ENCODE results near the gene PRTG. TPM values are rescaled to one million over a fixed set of nuclear protein-coding genes. Genes with fewer than 3 reads are reported as not detected.
"Not testable (repeated sequence)": the region's sequence is repeated elsewhere in the genome, so short reads cannot be mapped to it uniquely, and the experiment has no call there.

The PRTG gene
- total RNA-seq, 2 donors from 2014 or later = not detected

GRCh38 chr15:55707518-55707917 is 35.4 kb downstream of the PRTG start:
- peaks cover 5% of the 10 kb centered on the region for H3K4me1 Mint-ChIP-seq
- no peaks in the 10 kb centered on the region for H3K36me3 Mint-ChIP-seq (ENCODE audit: low read depth)
- no peaks in the 10 kb centered on the region for H3K9me3 ChIP-seq (ENCODE audit: control insufficient read depth, low read length, poor library complexity, severe bottlenecking)
- H3K27me3 Mint-ChIP-seq = peaks cover 29% of the 10 kb centered on the region
- H3K4me3 Mint-ChIP-seq = no peak overlapping the region
- no peak overlapping the region for H3K27ac Mint-ChIP-seq
- no peak for ATAC-seq
- DNase-seq = no peak

- H3K27me3 Mint-ChIP-seq = peaks cover 24% of the 10 kb centered on the region
- H3K9me3 ChIP-seq (ENCODE audit: control insufficient read depth, low read length, poor library complexity, severe bottlenecking) = no peaks in the 10 kb centered on the region
- DNase-seq (no peak), ATAC-seq (no peak)
- no peaks in the 10 kb centered on the region for H3K36me3 Mint-ChIP-seq (ENCODE audit: low read depth)
- no peak overlapping the region for H3K27ac Mint-ChIP-seq
- peaks cover 2% of the 10 kb centered on the region for H3K4me1 Mint-ChIP-seq
- H3K4me3 Mint-ChIP-seq = no peak overlapping the region
Observed at GRCh38 chr15:55703873-55704301, 39.1 kb downstream of the PRTG start.

GRCh38 chr15:55700876-55701275 is 42.1 kb downstream of the PRTG start:
- peaks cover 2% of the 10 kb centered on the region for H3K4me1 Mint-ChIP-seq
- no peak overlapping the region for H3K27ac Mint-ChIP-seq
- H3K36me3 Mint-ChIP-seq (ENCODE audit: low read depth) = peaks cover 3% of the 10 kb centered on the region
- DNase-seq (no peak), ATAC-seq (no peak)
- no peak overlapping the region for H3K4me3 Mint-ChIP-seq
- no peaks in the 10 kb centered on the region for H3K9me3 ChIP-seq (ENCODE audit: control insufficient read depth, low read length, poor library complexity, severe bottlenecking)
- peaks cover 32% of the 10 kb centered on the region for H3K27me3 Mint-ChIP-seq

GRCh38 chr15:55698653-55699052 is 44.3 kb downstream of the PRTG start:
- DNase-seq = no peak
- peaks cover 33% of the 10 kb centered on the region for H3K27me3 Mint-ChIP-seq
- no peak overlapping the region for H3K4me3 Mint-ChIP-seq
- no peak overlapping the region for H3K27ac Mint-ChIP-seq
- no peaks in the 10 kb centered on the region for H3K9me3 ChIP-seq (ENCODE audit: control insufficient read depth, low read length, poor library complexity, severe bottlenecking)
- ATAC-seq = no peak
- H3K4me1 Mint-ChIP-seq = peaks cover 3% of the 10 kb centered on the region
- H3K36me3 Mint-ChIP-seq (ENCODE audit: low read depth) = peaks cover 5% of the 10 kb centered on the region

- no peak for ATAC-seq
- Mint-ChIP-seq H3K4me3 (no peak overlapping the region), H3K36me3 (ENCODE audit: low read depth) (peaks cover 5% of the 10 kb centered on the region), H3K4me1 (peaks cover 3% of the 10 kb centered on the region), H3K27ac (no peak overlapping the region), H3K27me3 (peaks cover 22% of the 10 kb centered on the region)
- no peak for DNase-seq
- no peaks in the 10 kb centered on the region for H3K9me3 ChIP-seq (ENCODE audit: control insufficient read depth, low read length, poor library complexity, severe bottlenecking)
Observed at GRCh38 chr15:55696221-55696620, 46.7 kb downstream of the PRTG start.

- ATAC-seq (no peak), DNase-seq (no peak)
- H3K27me3 Mint-ChIP-seq = peaks cover 22% of the 10 kb centered on the region
- H3K4me1 Mint-ChIP-seq = peaks cover 3% of the 10 kb centered on the region
- no peak overlapping the region for H3K4me3 Mint-ChIP-seq
- H3K27ac Mint-ChIP-seq = no peak overlapping the region
- peaks cover 5% of the 10 kb centered on the region for H3K36me3 Mint-ChIP-seq (ENCODE audit: low read depth)
- H3K9me3 ChIP-seq (ENCODE audit: control insufficient read depth, low read length, poor library complexity, severe bottlenecking) = no peaks in the 10 kb centered on the region
Observed at GRCh38 chr15:55695432-55695831, 47.5 kb downstream of the PRTG start.

GRCh38 chr15:55694652-55695150 is 48.3 kb downstream of the PRTG start:
- peak overlapping the region; percentile 68 for H3K27ac Mint-ChIP-seq
- peaks cover 5% of the 10 kb centered on the region for H3K36me3 Mint-ChIP-seq (ENCODE audit: low read depth)
- ATAC-seq = no peak
- H3K9me3 ChIP-seq (ENCODE audit: control insufficient read depth, low read length, poor library complexity, severe bottlenecking) = no peaks in the 10 kb centered on the region
- no peak for DNase-seq
- H3K4me3 Mint-ChIP-seq = no peak overlapping the region
- H3K4me1 Mint-ChIP-seq = peaks cover 3% of the 10 kb centered on the region
- peaks cover 22% of the 10 kb centered on the region for H3K27me3 Mint-ChIP-seq

- not testable (repeated sequence) for H3K9me3 ChIP-seq (ENCODE audit: control insufficient read depth, low read length, poor library complexity, severe bottlenecking); H3K27ac Mint-ChIP-seq; H3K4me1 Mint-ChIP-seq; ATAC-seq; H3K4me3 Mint-ChIP-seq; H3K36me3 Mint-ChIP-seq (ENCODE audit: low read depth); DNase-seq
- peaks cover 29% of the 10 kb centered on the region for H3K27me3 Mint-ChIP-seq
Observed at GRCh38 chr15:55693116-55693515, 49.8 kb downstream of the PRTG start.

- DNase-seq (no peak), ATAC-seq (no peak)
- Mint-ChIP-seq H3K4me3 (no peak overlapping the region), H3K27me3 (peaks cover 25% of the 10 kb centered on the region), H3K27ac (no peak overlapping the region), H3K4me1 (peaks cover 13% of the 10 kb centered on the region), H3K36me3 (ENCODE audit: low read depth) (peaks cover 3% of the 10 kb centered on the region)
- no peaks in the 10 kb centered on the region for H3K9me3 ChIP-seq (ENCODE audit: control insufficient read depth, low read length, poor library complexity, severe bottlenecking)
Observed at GRCh38 chr15:55687792-55688191, 55.2 kb downstream of the PRTG start.

- DNase-seq = no peak
- peaks cover 17% of the 10 kb centered on the region for H3K4me1 Mint-ChIP-seq
- H3K4me3 Mint-ChIP-seq = no peak overlapping the region
- H3K36me3 Mint-ChIP-seq (ENCODE audit: low read depth) = peaks cover 3% of the 10 kb centered on the region
- no peak overlapping the region for H3K27ac Mint-ChIP-seq
- no peaks in the 10 kb centered on the region for H3K9me3 ChIP-seq (ENCODE audit: control insufficient read depth, low read length, poor library complexity, severe bottlenecking)
- peaks cover 25% of the 10 kb centered on the region for H3K27me3 Mint-ChIP-seq
- peak; percentile 44 for ATAC-seq
Observed at GRCh38 chr15:55685286-55685685, 57.7 kb downstream of the PRTG start.

GRCh38 chr15:55683376-55683775 is 59.6 kb downstream of the PRTG start:
- DNase-seq (no peak), ATAC-seq (no peak)
- peaks cover 17% of the 10 kb centered on the region for H3K4me1 Mint-ChIP-seq
- peaks cover 16% of the 10 kb centered on the region for H3K27me3 Mint-ChIP-seq
- no peaks in the 10 kb centered on the region for H3K9me3 ChIP-seq (ENCODE audit: control insufficient read depth, low read length, poor library complexity, severe bottlenecking)
- H3K4me3 Mint-ChIP-seq = no peak overlapping the region
- no peak overlapping the region for H3K27ac Mint-ChIP-seq
- peaks cover 3% of the 10 kb centered on the region for H3K36me3 Mint-ChIP-seq (ENCODE audit: low read depth)

GRCh38 chr15:55681631-55682030 is 61.3 kb downstream of the PRTG start:
- peaks cover 10% of the 10 kb centered on the region for H3K4me1 Mint-ChIP-seq
- no peaks in the 10 kb centered on the region for H3K9me3 ChIP-seq (ENCODE audit: control insufficient read depth, low read length, poor library complexity, severe bottlenecking)
- H3K27me3 Mint-ChIP-seq = peaks cover 5% of the 10 kb centered on the region
- DNase-seq = no peak
- no peak overlapping the region for H3K27ac Mint-ChIP-seq
- no peaks in the 10 kb centered on the region for H3K36me3 Mint-ChIP-seq (ENCODE audit: low read depth)
- no peak for ATAC-seq
- H3K4me3 Mint-ChIP-seq = no peak overlapping the region

- no peak for ATAC-seq
- Mint-ChIP-seq H3K27ac (no peak overlapping the region), H3K36me3 (ENCODE audit: low read depth) (no peaks in the 10 kb centered on the region), H3K4me3 (no peak overlapping the region), H3K27me3 (peaks cover 27% of the 10 kb centered on the region), H3K4me1 (peaks cover 4% of the 10 kb centered on the region)
- DNase-seq = no peak
- H3K9me3 ChIP-seq (ENCODE audit: control insufficient read depth, low read length, poor library complexity, severe bottlenecking) = no peaks in the 10 kb centered on the region
Observed at GRCh38 chr15:55676507-55676906, 66.4 kb downstream of the PRTG start.

- Mint-ChIP-seq H3K4me1 (no peaks in the 10 kb centered on the region), H3K36me3 (ENCODE audit: low read depth) (no peaks in the 10 kb centered on the region), H3K4me3 (no peak overlapping the region), H3K27me3 (peaks cover 40% of the 10 kb centered on the region), H3K27ac (no peak overlapping the region)
- DNase-seq = no peak
- H3K9me3 ChIP-seq (ENCODE audit: control insufficient read depth, low read length, poor library complexity, severe bottlenecking) = no peaks in the 10 kb centered on the region
- ATAC-seq = no peak
Observed at GRCh38 chr15:55673287-55673686, 69.7 kb downstream of the PRTG start.
